ENCODE data around the gene C16orf92. TPM values are rescaled to one million over a fixed set of nuclear protein-coding genes. Genes with fewer than 3 reads are reported as not detected.

The C16orf92 gene
- total RNA-seq, 1 experiment from 2014 or later = not detected

DNA sequence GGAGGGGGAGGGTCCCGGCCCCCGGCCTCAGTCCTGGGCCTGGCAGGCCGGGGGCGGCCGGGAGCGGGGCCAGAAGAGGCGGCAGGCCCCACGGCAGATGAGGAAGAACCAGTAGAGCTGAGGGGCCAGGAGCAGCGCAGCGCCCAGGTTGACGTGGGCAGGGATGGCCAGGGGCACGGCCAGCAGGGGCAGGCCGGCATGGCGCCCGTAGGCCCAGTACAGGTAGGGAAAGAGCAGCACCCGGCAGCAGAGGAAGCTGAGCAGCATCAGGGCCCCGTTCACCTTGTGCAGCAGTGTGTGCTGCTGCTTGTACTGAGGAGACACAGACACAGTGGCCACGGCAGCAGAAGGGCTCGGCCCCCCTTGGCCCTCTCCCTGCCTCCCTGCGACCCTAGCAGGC lies 2.2 kb downstream of the C16orf92 start (continued):
- TF ChIP-seq, protein P1, sequence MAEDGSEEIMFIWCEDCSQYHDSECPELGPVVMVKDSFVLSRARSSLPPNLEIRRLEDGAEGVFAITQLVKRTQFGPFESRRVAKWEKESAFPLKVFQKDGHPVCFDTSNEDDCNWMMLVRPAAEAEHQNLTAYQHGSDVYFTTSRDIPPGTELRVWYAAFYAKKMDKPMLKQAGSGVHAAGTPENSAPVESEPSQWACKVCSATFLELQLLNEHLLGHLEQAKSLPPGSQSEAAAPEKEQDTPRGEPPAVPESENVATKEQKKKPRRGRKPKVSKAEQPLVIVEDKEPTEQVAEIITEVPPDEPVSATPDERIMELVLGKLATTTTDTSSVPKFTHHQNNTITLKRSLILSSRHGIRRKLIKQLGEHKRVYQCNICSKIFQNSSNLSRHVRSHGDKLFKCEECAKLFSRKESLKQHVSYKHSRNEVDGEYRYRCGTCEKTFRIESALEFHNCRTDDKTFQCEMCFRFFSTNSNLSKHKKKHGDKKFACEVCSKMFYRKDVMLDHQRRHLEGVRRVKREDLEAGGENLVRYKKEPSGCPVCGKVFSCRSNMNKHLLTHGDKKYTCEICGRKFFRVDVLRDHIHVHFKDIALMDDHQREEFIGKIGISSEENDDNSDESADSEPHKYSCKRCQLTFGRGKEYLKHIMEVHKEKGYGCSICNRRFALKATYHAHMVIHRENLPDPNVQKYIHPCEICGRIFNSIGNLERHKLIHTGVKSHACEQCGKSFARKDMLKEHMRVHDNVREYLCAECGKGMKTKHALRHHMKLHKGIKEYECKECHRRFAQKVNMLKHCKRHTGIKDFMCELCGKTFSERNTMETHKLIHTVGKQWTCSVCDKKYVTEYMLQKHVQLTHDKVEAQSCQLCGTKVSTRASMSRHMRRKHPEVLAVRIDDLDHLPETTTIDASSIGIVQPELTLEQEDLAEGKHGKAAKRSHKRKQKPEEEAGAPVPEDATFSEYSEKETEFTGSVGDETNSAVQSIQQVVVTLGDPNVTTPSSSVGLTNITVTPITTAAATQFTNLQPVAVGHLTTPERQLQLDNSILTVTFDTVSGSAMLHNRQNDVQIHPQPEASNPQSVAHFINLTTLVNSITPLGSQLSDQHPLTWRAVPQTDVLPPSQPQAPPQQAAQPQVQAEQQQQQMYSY (CRISPR knock-in tag; IDR thresholded peaks at IDR 0.05) = no peak
- no peak for TF ChIP-seq OVOL2 (CRISPR knock-in tag; IDR thresholded peaks at IDR 0.05; ENCODE audit: borderline replicate concordance)
- no peak for TF ChIP-seq IRF2 (CRISPR knock-in tag; IDR thresholded peaks at IDR 0.05; ENCODE audit: borderline replicate concordance, low read depth)
- TF ChIP-seq, protein P2, sequence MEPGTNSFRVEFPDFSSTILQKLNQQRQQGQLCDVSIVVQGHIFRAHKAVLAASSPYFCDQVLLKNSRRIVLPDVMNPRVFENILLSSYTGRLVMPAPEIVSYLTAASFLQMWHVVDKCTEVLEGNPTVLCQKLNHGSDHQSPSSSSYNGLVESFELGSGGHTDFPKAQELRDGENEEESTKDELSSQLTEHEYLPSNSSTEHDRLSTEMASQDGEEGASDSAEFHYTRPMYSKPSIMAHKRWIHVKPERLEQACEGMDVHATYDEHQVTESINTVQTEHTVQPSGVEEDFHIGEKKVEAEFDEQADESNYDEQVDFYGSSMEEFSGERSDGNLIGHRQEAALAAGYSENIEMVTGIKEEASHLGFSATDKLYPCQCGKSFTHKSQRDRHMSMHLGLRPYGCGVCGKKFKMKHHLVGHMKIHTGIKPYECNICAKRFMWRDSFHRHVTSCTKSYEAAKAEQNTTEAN (CRISPR knock-in tag; IDR thresholded peaks at IDR 0.05) = no peak
- no peak for TF ChIP-seq CREB1 (CRISPR knock-in tag; IDR thresholded peaks at IDR 0.05)
- TF ChIP-seq, protein P3, sequence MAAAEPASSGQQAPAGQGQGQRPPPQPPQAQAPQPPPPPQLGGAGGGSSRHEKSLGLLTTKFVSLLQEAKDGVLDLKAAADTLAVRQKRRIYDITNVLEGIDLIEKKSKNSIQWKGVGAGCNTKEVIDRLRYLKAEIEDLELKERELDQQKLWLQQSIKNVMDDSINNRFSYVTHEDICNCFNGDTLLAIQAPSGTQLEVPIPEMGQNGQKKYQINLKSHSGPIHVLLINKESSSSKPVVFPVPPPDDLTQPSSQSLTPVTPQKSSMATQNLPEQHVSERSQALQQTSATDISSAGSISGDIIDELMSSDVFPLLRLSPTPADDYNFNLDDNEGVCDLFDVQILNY (CRISPR knock-in tag; IDR thresholded peaks at IDR 0.05) = no peak
- TF ChIP-seq, protein P4, sequence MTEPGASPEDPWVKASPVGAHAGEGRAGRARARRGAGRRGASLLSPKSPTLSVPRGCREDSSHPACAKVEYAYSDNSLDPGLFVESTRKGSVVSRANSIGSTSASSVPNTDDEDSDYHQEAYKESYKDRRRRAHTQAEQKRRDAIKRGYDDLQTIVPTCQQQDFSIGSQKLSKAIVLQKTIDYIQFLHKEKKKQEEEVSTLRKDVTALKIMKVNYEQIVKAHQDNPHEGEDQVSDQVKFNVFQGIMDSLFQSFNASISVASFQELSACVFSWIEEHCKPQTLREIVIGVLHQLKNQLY (CRISPR knock-in tag; IDR thresholded peaks at IDR 0.05) = no peak
- TF ChIP-seq ZNF317 (CRISPR knock-in tag; IDR thresholded peaks at IDR 0.05; ENCODE audit: borderline replicate concordance, low read depth) = no peak
- TF ChIP-seq TCF7 (CRISPR knock-in tag; IDR thresholded peaks at IDR 0.05; ENCODE audit: low read depth) = no peak
- TF ChIP-seq ZBTB21 (CRISPR knock-in tag; IDR thresholded peaks at IDR 0.05; ENCODE audit: borderline replicate concordance) = no peak
- TF ChIP-seq, protein P5, sequence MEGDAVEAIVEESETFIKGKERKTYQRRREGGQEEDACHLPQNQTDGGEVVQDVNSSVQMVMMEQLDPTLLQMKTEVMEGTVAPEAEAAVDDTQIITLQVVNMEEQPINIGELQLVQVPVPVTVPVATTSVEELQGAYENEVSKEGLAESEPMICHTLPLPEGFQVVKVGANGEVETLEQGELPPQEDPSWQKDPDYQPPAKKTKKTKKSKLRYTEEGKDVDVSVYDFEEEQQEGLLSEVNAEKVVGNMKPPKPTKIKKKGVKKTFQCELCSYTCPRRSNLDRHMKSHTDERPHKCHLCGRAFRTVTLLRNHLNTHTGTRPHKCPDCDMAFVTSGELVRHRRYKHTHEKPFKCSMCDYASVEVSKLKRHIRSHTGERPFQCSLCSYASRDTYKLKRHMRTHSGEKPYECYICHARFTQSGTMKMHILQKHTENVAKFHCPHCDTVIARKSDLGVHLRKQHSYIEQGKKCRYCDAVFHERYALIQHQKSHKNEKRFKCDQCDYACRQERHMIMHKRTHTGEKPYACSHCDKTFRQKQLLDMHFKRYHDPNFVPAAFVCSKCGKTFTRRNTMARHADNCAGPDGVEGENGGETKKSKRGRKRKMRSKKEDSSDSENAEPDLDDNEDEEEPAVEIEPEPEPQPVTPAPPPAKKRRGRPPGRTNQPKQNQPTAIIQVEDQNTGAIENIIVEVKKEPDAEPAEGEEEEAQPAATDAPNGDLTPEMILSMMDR (IDR thresholded peaks at IDR 0.05) = no peak
- TF ChIP-seq ZNF671 (CRISPR knock-in tag; IDR thresholded peaks at IDR 0.05) = no peak

DNA sequence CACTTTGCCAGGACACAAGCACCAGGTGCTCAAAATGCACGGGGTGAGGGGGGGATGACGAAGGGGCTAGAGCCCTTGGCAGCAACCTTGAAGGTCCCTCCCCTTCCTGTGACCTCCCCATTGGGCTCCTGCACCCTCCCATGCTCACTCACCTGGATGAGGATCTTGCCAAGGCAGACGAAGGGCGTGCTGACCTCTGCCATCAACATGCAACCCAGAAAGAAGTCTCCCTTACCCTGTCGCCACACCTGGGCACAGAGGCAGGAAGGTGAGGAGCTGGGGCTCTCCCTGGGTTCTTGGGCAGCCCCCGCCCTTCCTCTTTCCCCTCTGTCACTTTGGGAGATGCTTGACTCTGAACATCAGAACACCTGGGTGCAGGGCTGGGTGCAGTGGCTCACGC lies 2.6 kb downstream of the C16orf92 start:
- Mint-ChIP-seq H3K36me3 (no peaks in the 10 kb centered on the region), H3K4me3 (no peak overlapping the region), H3K27me3 (ENCODE audit: low read depth) (0 out of 2 replicates have a peak, but pooled peaks cover 4% of the 10 kb centered on the region), H3K27ac (no peak overlapping the region), H3K9me3 (no peaks in the 10 kb centered on the region), H3K4me1 (peaks cover 27% of the 10 kb centered on the region)
- no peak for DNase-seq (ENCODE audit: low spot score)
- ATAC-seq = no peak
- ChIA-PET POLR2A (no interaction called here), CTCF (interaction anchor here (1.8 kb wide), 1 partner anchor 67 kb away, joined by 6 read pairs; no protein-coding TSS in a partner anchor)
- TF ChIP-seq MYBL2 (CRISPR knock-in tag; IDR thresholded peaks at IDR 0.05) = no peak
- TF ChIP-seq, protein P6, sequence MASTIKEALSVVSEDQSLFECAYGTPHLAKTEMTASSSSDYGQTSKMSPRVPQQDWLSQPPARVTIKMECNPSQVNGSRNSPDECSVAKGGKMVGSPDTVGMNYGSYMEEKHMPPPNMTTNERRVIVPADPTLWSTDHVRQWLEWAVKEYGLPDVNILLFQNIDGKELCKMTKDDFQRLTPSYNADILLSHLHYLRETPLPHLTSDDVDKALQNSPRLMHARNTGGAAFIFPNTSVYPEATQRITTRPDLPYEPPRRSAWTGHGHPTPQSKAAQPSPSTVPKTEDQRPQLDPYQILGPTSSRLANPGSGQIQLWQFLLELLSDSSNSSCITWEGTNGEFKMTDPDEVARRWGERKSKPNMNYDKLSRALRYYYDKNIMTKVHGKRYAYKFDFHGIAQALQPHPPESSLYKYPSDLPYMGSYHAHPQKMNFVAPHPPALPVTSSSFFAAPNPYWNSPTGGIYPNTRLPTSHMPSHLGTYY (CRISPR knock-in tag; IDR thresholded peaks at IDR 0.05) = no peak
- no peak for TF ChIP-seq NFYB (CRISPR knock-in tag; conservative IDR thresholded peaks at IDR 0.05; ENCODE audit: low read depth)
- no peak for TF ChIP-seq SMAD3 (CRISPR knock-in tag; IDR thresholded peaks at IDR 0.05; ENCODE audit: borderline replicate concordance)
- no peak for TF ChIP-seq FOXK1 (CRISPR knock-in tag; IDR thresholded peaks at IDR 0.05)
- no peak for TF ChIP-seq NR2C2 (CRISPR knock-in tag; IDR thresholded peaks at IDR 0.05)
- TF ChIP-seq FOXJ3 (CRISPR knock-in tag; IDR thresholded peaks at IDR 0.05; ENCODE audit: borderline replicate concordance) = no peak
- TF ChIP-seq ZNF138 (CRISPR knock-in tag; conservative IDR thresholded peaks at IDR 0.05) = no peak
- no peak for TF ChIP-seq ZNF317 (CRISPR knock-in tag; IDR thresholded peaks at IDR 0.05; ENCODE audit: borderline replicate concordance, low read depth)
- no peak for TF ChIP-seq IRF2 (CRISPR knock-in tag; IDR thresholded peaks at IDR 0.05; ENCODE audit: borderline replicate concordance, low read depth)
- TF ChIP-seq, protein P7, sequence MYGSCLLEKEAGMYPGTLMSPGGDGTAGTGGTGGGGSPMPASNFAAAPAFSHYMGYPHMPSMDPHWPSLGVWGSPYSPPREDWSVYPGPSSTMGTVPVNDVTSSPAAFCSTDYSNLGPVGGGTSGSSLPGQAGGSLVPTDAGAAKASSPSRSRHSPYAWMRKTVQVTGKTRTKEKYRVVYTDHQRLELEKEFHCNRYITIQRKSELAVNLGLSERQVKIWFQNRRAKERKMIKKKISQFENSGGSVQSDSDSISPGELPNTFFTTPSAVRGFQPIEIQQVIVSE (CRISPR knock-in tag; IDR thresholded peaks at IDR 0.05; ENCODE audit: borderline replicate concordance) = no peak
- TF ChIP-seq GRHL2 (CRISPR knock-in tag; IDR thresholded peaks at IDR 0.05; ENCODE audit: insufficient replicate concordance, severe bottlenecking) = no peak
- no peak for TF ChIP-seq TCF7 (CRISPR knock-in tag; IDR thresholded peaks at IDR 0.05; ENCODE audit: low read depth)
- TF ChIP-seq, protein P8, sequence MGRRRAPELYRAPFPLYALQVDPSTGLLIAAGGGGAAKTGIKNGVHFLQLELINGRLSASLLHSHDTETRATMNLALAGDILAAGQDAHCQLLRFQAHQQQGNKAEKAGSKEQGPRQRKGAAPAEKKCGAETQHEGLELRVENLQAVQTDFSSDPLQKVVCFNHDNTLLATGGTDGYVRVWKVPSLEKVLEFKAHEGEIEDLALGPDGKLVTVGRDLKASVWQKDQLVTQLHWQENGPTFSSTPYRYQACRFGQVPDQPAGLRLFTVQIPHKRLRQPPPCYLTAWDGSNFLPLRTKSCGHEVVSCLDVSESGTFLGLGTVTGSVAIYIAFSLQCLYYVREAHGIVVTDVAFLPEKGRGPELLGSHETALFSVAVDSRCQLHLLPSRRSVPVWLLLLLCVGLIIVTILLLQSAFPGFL (CRISPR knock-in tag; IDR thresholded peaks at IDR 0.05; ENCODE audit: borderline replicate concordance) = no peak
- TF ChIP-seq HMGA2 (CRISPR knock-in tag; IDR thresholded peaks at IDR 0.05) = no peak
